Measurements from ENCODE around the gene SMIM35. TPM values are rescaled to one million over a fixed set of nuclear protein-coding genes. Genes with fewer than 3 reads are reported as not detected.

The SMIM35 gene
- total and polyA plus RNA-seq, 2 of the 13 experiments (the other 11 are each of a cell fraction or from before 2014, with no cell fraction given): not detected

GRCh38 chr11:118128721-118129470 lies 42.1 kb upstream of the SMIM35 start:
- Histone ChIP-seq H3K4me3 (replicated peaks in 1 of 3; ENCODE audit: insufficient read depth in 1 of 3, low read depth in 2 of 3, low read length in 3 of 3) (no peak overlapping the region), H3K4me2 (ENCODE audit: low read depth, low read length) (no peak overlapping the region), H4K20me1 (ENCODE audit: insufficient read depth, low read length) (no peaks in the 10 kb centered on the region), H3K4me1 (ENCODE audit: insufficient read depth, low read length) (no peaks in the 10 kb centered on the region), H3K36me3 (replicated peaks in 1 of 2; ENCODE audit: control insufficient read depth in 1 of 2, insufficient read depth in 2 of 2, low read length in 2 of 2) (no peaks in the 10 kb centered on the region), H3K79me2 (ENCODE audit: insufficient read depth, low read length) (no peaks in the 10 kb centered on the region), H2AFZ (ENCODE audit: low read length) (no peak overlapping the region), H3K9ac (ENCODE audit: insufficient read depth, low read depth, low read length) (no peak overlapping the region), H3K27ac (ENCODE audit: extremely low read length, insufficient read depth, low read length) (no peak overlapping the region), H3K27me3 (ENCODE audit: control insufficient read depth in 1 of 2, insufficient read depth in 2 of 2, low read length in 2 of 2) (peaks cover 0 to 32% of the 10 kb centered on the region in 2 experiments; a peak in 4 of 5 replicates), H3K9me3 (ENCODE audit: low read length) (no peaks in the 10 kb centered on the region)
- CTCF ChIA-PET (ENCODE audit: low intra/inter-chr PET ratio, low total read pairs): no interaction called here
- in situ Hi-C loops (cut with HindIII; ENCODE audit: extremely low pct_ligation_motif_present, low pct_unique_long_range_greater_than_20kb): loop anchor here (25.0 kb wide), 1 partner anchor 358 kb away; no protein-coding TSS in a partner anchor
- BruUV-seq (replicated peaks): no TSS peak
- DNase-seq (ENCODE audit: low spot score): no peak
- ATAC-seq: no peak
- WGBS (ENCODE audit: low lambda C conversion rate): 42% methylated on average over 11 of the region's 11 CpGs
- POLR2A ChIA-PET: no interaction called here
- no peak for FAIRE-seq
- TF ChIP-seq CREB1 (IDR thresholded peaks at IDR 0.05): no peak
- no peak for TF ChIP-seq CREB1 (CRISPR knock-in tag; IDR thresholded peaks at IDR 0.05)
- no peak for TF ChIP-seq ZNF616 (CRISPR knock-in tag; IDR thresholded peaks at IDR 0.05; ENCODE audit: low read depth)
- no peak for TF ChIP-seq ZNF652 (CRISPR knock-in tag; IDR thresholded peaks at IDR 0.05; ENCODE audit: borderline replicate concordance, low read depth)
- TF ChIP-seq NFYB (CRISPR knock-in tag; IDR thresholded peaks at IDR 0.05): no peak
- no peak for TF ChIP-seq ATF3 (CRISPR knock-in tag; IDR thresholded peaks at IDR 0.05)
- TF ChIP-seq ATRX (CRISPR knock-in tag; IDR thresholded peaks at IDR 0.05; ENCODE audit: borderline replicate concordance): no peak
- no peak for TF ChIP-seq TRIM22 (IDR thresholded peaks at IDR 0.05)
- TF ChIP-seq PHF20 (CRISPR knock-in tag; IDR thresholded peaks at IDR 0.05): no peak
- no peak for TF ChIP-seq DRAP1 (CRISPR knock-in tag; IDR thresholded peaks at IDR 0.05)
- TF ChIP-seq ZZZ3 (CRISPR knock-in tag; IDR thresholded peaks at IDR 0.05; ENCODE audit: borderline replicate concordance): no peak
- no peak for TF ChIP-seq ZMAT5 (CRISPR knock-in tag; IDR thresholded peaks at IDR 0.05; ENCODE audit: borderline replicate concordance, low read depth)
- intact Hi-C loops (cut with micrococcal nuclease; ENCODE audit: unreplicated experiment): no loop called here
